Frontal cortex (tissue), 4 donors: ENCODE measurements around the gene CDH5. TPM values are rescaled to one million over a fixed set of nuclear protein-coding genes. Genes with fewer than 3 reads are reported as not detected.

Experiments
- DNase-seq, 2 donors: peaks; one replicate each; pipeline ENCODE4 v3.0.0; 2012; ENCODE audit warnings: low spot score in 2 of 2
- FAIRE-seq: peaks from 2 replicates; lab custom pipeline; 2012; peaks lifted over from hg19 to GRCh38; lab: Jason Lieb, UNC
- total RNA-seq: library from RNA; depleted of rRNA; stranded (reverse); fragments of >200 nt; gene quantifications from one replicate; pipeline ENCODE4 v1.2.3, GENCODE V29; 2014
- donor health status: control.
- donor health status: control.
- donor health status: control.

The CDH5 gene
- total RNA-seq, 1 donor from 2014 or later: 6.1 TPM

DNA sequence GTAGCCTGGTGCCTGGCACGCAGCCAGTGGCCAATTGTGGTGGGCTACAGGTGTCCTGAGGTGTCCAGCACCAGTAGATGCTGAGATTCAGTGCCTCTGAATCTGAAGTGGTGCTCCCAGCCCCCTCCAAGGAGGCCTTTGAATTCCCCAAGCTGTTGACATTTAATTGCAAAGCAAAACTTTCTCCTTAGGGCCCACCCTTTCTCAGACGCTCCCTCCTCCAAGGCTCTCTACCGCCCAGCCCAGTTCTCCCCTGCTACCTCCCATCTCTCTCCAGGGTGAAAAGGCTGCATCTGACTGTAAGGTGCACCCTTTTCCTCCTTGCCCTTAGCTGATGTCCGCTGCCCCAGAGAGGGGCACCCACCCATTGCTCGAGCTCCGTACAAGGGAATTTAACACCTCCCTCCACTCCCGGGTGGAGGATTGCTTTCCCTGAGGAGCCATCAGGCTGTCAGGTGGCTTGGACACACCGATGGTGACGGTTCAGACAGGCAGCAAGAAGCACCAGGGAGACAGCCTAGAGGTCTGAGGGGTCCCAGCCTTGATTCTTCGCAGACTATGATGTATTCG, 62.3 kb downstream of the CDH5 start:
- no peak for FAIRE-seq
- DNase-seq: no peak

DNA sequence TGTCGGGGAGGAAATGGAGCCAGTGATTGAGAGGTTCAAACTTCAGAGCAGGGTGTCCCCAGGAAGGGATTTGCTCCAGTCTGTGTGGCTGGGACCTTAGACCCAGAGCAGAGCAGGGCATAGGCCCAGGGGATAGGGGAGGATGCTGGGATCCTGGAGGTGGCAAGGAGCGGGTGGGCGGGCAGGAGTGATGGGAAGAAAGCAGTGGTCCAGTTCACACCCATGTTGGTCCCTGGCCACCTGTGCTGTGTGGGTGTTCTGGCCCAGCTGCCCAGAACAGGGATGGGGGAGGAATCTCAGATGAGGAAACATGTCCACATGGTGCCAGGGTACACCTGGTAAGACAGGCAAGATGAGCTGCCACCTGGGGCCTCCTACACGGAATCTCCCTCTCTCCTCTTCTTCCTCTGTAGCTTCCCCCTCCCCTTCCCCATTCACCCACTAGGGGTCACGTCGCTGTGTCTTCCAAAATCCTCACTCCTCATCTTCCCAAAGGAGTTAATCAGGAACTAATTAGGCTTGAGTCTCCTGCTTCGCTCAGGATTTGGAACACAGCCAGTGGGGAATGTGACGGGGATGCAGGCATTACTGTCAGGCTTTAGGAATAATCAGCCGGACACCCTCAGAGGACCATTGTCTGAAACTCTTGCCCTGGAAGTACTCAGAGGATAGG, 62.9 kb downstream of the CDH5 start:
- FAIRE-seq (no peak), DNase-seq (peak in 1 of 2 donors; percentile 22)

DNA sequence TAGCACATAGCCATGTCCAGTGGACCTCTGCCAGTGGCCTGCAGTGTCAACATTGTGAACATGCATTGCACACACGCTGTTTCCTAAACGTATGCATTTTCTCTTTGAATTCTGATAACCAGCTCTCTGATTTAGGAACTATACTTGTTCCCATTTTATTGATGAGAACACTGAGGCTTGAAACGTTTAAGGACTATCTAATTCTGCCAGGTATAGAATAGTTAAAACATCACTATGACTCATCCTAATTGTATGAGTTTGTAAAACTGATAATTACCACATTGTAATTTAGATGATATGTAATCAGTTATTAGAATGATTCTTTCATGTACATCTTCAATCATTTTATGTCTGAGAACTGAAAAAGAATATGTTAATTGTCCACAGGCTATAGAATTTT, 63.7 kb downstream of the CDH5 start:
- DNase-seq: no peak
- FAIRE-seq: no peak

DNA sequence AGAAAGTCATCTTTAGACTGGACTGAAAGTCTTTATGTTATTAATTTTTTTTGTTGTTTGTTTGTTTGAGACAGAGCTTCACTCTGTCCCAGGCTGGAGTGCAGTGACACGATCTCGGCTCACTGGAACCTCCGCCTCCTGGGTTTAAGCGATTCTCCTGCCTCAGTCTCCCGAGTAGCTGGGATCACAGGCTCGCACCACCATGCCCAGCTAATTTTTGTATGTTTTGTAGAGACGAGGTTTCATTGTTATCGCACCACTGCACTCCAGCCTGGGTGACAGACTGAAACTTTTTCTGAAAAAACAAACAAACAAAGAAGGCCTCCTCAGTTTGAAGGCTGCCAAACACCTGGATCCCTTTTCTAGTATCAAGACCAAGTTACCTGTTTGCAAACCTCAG, 65.3 kb downstream of the CDH5 start:
- FAIRE-seq: no peak
- no peak for DNase-seq

DNA sequence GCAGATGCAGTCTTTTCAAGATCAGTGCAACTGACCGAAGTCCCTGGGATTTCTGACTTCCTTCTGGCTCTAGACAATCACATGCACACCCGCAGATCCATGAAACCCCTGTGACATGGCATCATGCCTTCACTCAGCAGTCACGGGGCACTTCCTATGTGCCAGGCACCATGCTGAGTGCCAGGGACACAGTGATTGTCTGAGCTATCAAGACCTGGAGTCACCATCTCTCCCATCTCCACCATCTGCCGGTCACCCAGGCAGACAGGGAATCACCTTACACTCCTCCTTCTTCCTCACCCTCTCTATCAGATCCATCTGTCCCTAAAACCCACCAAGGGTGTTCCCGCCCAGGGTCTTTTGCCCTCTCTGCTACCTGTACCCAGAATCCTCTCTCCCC, 65.9 kb downstream of the CDH5 start:
- FAIRE-seq: no peak
- no peak for DNase-seq

DNA sequence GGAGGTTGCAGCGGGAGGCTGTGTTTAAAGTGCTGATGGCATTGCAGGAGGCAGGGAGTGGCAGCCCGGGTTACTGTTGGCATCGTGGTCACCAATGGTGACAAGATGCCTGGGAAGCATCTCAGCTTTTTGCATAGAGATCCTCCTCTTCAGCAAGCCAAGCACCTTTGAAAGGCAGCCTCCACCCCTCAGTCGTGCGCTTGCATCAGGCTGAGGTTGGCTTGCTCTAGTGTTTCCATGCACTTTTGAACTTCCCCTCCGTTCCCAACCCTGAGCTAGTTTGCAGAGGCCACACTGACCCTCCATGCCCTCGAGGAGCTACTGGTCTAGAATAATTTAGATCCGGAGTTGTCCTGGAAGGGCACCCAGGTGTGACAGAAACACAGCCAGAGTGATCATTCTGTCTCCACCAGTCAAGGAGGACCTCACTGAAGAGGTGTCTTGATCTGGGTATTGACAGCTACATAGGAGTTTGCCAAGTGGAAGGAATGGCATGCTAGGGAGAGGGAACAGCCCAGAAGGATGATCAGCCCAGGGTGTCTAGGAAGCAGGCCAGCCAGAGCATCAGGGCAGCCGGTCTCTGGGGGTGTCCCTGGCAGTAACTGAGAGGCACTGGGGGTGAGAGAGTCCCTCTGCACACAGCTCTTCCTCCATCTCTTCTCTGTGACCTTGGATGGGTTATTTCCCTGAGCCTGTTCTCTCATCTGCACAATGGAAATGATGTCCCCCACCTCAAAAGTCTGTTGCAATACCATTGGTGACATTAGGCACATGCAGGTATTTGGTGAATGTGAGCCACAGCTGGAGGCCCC, 68.3 kb downstream of the CDH5 start:
- DNase-seq (no peak), FAIRE-seq (no peak)

DNA sequence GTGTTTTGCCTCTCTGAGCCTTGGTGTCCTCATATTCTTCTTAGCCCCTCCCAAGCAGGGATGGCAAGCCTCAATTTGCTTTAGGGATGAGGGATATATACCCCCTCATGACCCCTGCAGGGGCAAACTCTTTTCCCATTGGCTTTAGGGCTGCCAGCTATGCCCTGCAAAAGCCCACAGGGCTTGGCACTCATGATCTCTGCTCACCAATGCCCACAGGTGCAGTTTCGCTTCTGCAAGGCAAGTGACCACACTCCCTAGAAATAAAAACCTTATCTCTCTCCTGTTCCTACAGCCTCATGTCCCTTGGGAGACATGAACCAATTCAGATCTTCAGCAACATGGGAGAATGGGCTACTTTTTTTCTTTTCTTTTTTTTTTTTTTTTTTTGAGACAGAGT, 69.4 kb downstream of the CDH5 start:
- no peak for FAIRE-seq
- no peak for DNase-seq

DNA sequence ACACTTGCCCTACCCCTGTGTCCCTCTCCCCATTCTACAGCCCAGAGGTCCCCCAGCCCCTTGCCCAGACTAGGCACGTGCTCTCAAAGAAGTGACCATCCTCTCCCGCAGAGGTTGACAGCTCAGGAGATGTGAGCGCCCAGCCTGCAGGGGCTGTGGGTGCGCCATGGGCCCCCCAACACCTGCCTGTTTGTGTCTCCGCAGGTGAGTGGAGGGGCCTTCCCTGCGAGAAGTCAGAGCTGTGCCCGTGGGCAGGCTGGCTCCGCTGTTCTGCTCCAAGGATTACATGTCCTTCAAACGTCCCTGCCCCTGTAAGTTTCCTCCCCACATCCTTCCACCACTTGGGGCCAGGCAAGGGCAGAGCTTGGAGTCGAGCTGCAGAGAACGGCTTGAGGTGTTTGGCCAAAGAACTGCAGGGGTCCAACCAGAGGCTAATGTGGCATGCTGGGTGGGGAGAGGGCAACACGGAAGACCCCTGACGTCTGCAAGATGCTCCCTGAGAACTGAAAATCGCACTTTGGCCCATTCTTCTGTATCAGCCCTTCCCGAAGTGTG, 71.0 kb downstream of the CDH5 start:
- DNase-seq (no peak), FAIRE-seq (no peak)

DNA sequence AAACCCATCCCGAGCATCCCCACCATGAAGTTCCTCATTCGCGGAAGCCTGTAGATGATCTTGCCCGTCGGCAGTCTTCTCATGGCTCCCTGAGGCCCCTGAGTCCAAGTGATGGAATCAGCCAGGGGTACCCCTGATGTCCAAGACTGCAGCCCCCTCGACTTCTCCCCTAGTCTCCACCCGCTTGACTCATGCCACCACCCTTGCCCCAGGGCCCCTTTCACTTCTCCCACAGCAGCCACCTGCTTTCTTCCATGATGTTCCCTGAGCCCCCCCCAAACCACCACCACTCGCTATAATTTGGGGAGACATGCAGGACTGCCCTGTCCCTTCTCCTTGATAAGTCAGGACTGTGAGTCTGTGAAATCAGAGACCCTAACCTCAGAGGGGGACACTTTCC, 72.0 kb downstream of the CDH5 start:
- FAIRE-seq: no peak

DNA sequence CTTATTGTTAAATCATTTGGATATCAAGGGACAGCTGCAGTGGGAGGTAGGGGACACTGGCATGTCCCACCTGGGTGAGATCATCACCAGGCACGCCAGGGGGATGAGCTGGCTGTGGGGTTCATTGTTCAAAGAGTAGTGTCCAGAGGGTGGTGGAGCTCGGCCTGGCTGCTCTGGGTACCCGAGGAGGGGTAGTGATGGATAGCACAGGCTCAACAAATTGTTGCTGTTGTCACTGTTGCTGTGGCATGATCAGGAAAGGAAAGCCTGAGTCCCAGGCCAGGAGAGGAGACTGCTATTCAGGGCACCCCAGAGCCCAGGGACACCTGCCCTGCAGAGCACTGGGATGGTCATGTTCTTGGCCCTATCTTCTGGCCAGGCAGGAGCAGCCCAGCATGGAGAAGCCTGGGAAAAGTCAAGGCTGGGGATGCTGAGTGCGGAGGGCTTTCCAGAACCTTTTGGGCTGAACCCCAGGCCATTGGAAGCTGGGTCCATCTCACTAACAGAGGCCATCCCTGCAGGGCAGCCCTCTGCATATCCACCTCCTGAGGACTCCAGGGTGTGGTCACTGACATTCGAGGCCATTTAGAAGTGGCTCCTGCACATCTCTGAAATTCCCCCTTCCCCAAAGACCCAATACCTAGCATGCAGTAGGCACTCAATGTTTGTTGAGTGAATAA, 72.7 kb downstream of the CDH5 start:
- no peak for DNase-seq
- no peak for FAIRE-seq

More for the DNA sequence above, 72.0 kb downstream of the CDH5 start:
- no peak for DNase-seq

DNA sequence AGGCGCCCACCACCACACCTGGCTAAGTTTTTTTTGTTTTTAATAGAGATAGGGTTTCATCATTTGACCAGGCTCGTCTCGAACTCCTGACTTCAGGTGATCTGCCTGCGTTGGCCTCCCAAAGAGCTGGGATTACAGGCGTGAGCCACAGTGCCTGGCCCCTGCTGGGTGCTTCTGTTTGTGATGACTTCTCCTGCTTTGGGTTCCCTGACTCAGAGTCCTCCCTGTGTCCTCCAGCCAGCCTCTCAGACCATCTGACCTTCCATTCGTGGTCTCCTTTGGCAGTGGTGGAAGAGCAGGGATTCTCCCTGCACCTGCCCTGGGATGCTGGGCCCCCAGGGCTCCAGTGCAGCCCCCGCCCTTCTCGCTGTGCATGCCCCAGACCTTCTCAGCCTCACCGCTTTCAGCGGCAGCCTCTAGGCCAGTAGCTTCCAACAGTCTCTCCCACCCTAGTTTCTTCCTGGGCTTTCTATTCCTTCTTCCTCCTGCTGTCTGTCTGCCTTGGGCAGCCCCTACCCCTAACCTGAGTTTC, 73.8 kb downstream of the CDH5 start:
- no peak for DNase-seq
- FAIRE-seq: no peak

DNA sequence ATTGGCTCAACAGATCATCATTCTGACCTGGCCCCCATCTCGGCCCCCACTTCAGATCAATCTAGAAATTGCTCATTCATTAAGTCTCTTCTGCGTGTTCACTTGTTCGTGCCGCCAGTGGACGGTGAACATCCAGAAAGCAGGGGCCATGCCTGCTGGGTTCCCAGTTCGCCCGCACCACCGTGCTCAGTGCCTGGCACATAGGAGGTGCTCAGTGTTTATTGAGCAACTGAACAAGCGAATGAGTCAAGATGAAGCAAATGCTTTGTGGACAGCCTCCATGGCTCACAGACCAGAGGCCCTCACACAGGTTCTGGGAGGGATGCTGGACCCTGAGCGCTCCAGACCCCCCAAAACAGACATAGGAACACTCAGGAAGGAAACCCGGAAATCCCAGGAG, 74.5 kb downstream of the CDH5 start:
- FAIRE-seq (no peak), DNase-seq (no peak)

DNA sequence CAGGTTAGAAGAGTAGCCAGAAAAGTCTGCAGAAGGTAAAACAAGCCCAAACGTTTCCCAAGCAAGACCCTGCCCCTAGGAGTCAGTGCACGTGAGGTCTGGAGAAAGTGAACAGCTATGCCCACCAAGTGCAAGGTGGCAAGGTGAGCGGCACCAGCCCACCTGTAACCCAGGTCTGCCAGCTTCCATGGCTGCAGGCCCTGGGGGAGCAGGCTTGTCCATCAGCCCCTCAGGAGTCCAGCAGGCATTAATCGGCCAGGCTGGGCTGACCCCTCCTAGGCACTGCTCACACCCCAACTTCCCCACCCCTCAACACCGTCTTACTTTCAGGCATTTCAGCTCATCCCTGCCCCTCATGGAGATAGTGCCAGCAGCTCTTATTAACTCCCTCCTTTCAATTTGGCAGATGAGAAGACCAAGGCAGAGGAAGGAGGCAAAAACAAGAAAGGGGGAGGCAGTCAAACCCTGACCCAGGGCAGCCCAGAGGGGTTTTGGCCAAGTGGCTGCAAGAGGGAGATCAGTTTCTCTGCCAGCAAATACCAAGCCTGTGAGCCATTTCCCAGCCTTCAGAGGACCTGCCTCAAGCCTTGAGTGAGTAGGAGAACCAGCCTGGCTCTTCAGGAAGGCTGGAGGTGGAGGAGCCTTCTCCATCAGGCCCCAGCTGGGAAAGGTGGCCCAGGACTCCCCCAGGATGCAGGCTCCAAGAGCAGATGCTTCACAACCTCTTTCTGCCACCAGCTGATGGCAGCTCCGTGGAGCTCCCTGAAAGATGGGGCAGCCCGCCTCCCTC, 75.3 kb downstream of the CDH5 start:
- no peak for DNase-seq
- no peak for FAIRE-seq

DNA sequence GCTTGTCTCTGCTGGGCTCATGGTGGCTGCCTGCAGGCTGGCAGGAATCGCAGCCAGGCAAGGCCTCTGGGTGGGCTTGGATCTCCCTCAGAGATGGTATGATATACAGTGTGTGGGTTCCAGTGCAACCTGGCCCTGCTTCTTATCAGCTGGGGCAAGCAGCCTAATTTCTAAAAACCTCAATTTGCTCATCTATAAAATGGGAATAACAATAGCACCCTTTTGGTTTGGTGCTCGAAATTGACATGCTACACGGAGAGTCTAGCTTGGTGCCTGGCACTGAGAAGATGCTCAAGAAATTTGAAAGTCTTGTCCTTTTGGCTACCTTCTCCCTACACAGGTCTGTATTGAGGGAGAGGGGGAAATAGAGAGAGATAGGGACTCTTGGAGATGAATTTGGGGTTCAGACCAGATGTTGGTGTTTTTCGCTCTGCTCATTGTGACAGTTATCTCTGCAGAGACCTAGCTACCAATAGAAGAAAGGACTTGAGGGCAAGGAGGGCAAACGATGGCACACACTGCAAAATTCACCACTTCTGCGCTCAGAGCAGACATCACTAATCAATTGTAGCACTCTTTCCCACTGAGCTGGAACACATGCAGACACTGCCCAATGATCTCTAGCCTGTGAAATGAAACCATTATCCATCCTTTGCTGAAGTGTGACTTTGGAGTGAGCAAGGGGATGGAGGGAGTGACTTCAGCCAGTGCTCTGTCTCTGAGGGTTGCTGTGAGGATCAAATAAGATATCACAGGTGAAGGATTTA, 76.2 kb downstream of the CDH5 start:
- FAIRE-seq: no peak
- DNase-seq: no peak

DNA sequence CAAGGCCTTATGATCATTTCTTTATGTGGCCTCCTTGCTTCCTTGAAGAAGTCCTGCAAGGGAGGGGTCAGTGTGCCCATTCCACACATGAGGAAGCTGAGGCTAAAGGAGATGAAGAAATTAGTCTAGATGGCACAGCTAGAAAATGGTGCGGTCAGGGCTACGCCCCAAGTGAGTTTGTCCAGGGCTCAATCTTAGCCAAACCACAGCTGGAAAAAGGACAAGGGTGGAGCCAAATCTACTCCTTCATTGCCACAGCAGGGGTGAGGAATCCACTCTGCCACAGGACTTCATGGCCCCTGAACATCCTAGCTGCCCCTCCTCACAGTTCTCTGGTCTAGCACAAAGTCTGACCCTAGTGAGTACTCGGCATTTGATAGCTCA, 76.8 kb downstream of the CDH5 start:
- no peak for FAIRE-seq
- DNase-seq: no peak

DNA sequence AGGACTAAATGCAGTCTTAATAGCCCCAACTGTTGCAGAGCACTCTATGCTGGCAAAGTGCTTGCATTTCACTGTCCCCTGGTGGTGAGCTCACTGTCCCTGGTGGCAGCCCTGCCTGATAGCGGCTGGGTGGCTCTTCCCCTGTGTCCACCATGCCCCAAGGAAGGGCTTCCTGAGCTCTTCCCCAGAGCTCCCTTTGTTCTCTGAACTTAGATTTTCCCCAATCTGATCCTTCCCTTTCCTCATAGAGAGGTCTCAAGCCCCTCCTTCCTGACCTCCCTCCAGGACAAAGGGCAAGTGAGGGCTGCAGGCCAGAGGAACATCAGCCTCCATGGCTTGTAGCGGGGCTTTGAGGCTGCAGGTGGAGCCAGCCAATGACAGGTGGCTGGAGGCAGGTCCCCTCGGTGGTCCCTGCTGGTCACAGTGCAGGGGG, 77.6 kb downstream of the CDH5 start:
- DNase-seq: no peak
- FAIRE-seq: no peak

DNA sequence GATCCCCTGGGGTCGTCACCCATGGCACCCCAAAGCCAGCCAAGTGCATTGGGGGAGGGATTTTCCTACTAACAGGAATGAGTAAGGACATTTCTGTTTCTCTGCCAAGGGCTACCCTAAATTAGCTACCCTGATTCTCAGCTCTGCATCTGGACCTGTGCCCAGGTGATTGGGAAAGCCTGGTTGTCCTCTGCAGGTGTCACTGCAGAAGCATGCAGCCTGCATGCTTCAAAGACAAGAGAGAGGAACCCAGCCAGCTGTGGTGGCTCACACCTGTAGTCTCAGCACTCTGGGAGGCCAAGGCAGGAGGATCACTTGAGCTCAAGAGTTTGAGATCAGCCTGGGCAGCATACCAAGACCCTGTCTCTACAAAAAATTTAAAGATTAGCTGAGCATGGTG, 80.2 kb downstream of the CDH5 start:
- no peak for FAIRE-seq

DNA sequence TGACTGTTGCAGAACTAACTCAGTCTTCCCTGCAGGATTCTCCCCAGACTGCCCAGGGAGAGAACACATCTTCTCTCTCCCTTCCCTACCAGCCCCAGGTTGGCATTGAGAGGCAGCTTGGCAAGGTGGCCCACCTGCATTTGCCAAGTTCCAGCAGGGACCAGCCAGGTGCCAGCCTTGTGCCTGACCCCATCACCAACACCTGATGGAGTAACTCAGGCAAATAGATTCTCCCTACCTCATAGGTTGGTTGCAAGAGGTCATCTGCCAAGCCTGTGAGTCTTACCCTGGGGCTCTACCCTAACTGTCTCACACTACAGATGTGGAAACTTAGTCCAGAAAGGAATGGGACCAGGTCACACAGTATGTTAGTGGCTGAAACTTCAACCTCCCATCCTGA, 81.0 kb downstream of the CDH5 start:
- DNase-seq (no peak), FAIRE-seq (no peak)

More for the DNA sequence above, 80.2 kb downstream of the CDH5 start:
- DNase-seq: no peak

DNA sequence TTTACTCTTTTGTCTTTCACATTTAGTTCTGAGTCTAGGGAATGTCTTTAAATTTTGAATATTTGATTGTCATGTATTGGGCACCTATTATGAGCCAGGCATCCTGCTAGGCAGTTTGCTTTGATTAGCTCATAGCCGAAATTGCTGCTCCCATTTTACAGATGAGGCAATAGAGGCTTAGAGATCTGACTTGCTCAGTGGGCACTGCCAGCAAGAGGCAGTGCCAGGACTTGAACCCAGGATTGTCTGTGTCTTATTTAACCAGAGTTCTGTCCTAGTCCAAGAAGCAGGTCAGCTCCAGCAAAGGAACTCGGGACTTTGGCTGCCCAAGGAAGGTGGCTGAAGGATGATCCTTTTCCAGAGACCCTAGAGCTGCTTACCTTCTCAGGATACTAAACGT, 85.1 kb downstream of the CDH5 start:
- no peak for DNase-seq

More for the DNA sequence above, 85.1 kb downstream of the CDH5 start:
- FAIRE-seq: no peak
